Measurements from ENCODE around the gene OGDHL. TPM values are rescaled to one million over a fixed set of nuclear protein-coding genes. Genes with fewer than 3 reads are reported as not detected.

The OGDHL gene
- total RNA-seq, 2 donors from 2014 or later, result 2.6 to 4.3 TPM

DNA sequence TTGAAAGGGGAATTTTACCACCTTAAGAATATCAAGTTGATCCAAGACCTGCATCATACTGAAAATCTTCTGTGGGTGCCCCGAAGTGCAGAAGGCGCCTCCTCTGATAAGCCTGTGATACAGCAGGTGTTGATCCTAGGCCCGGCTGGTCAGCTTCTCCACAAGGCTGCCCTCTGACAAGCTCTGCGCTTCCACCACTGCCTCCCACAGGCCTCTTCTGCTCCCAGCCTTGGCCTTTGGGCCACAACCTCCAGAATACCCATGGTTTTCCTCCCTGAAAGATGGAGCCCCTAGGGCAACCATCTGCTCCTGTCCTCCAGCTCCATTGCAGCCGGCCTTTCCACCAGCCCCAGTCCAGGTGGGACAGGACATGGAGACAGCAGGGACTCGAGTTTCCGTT is 5.6 kb upstream of the OGDHL start:
- ATAC-seq, result no peak
- DNase-seq, result no peak
- Histone ChIP-seq H3K4me1 (no peaks in the 10 kb centered on the region), H3K9me3 (no peaks in the 10 kb centered on the region), H3K36me3 (replicated peaks in 1 of 2; ENCODE audit: insufficient read depth in 1 of 2, low read depth in 2 of 2) (no peaks in the 10 kb centered on the region), H3K27me3 (peaks cover 0 to 12% of the 10 kb centered on the region in 2 donors), H3K4me3 (no peak overlapping the region), H3K27ac (no peak overlapping the region)
- intact Hi-C loops (cut with DNase I), result no loop called here
- 43 to 45% methylated on average over 5 to 7 of the region's 7 CpGs for WGBS, 2 donors
- no peak for TF ChIP-seq POLR2A (IDR thresholded peaks at IDR 0.05)
- TF ChIP-seq, protein P1, sequence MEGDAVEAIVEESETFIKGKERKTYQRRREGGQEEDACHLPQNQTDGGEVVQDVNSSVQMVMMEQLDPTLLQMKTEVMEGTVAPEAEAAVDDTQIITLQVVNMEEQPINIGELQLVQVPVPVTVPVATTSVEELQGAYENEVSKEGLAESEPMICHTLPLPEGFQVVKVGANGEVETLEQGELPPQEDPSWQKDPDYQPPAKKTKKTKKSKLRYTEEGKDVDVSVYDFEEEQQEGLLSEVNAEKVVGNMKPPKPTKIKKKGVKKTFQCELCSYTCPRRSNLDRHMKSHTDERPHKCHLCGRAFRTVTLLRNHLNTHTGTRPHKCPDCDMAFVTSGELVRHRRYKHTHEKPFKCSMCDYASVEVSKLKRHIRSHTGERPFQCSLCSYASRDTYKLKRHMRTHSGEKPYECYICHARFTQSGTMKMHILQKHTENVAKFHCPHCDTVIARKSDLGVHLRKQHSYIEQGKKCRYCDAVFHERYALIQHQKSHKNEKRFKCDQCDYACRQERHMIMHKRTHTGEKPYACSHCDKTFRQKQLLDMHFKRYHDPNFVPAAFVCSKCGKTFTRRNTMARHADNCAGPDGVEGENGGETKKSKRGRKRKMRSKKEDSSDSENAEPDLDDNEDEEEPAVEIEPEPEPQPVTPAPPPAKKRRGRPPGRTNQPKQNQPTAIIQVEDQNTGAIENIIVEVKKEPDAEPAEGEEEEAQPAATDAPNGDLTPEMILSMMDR (IDR thresholded peaks at IDR 0.05), result no peak

DNA sequence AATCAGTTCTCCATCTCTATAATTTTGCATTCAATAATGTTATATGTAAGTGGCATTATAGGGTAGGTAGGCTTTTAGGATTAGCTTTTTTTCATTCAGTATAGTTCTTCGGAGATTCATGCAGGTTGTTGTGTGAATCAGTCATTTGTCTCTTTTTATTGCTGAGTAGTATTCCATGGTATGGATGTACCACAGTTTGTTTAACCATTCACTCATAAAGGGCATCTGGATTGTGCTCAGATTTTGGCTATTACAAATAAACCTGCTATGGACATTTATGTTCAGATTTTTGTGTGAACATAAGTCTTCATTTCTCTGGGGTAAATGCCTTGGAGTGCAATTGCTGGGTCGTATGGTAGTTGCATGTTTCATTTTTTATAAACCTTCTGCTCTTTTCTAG is 4.4 kb upstream of the OGDHL start:
- H3K36me3 ChIP-seq (replicated peaks in 1 of 2; ENCODE audit: insufficient read depth in 1 of 2, low read depth in 2 of 2), result no peaks in the 10 kb centered on the region
- WGBS, 2 donors, result 61 to 71% methylated on average over 2 of the region's 2 CpGs
- intact Hi-C loops (cut with DNase I), result no loop called here

DNA sequence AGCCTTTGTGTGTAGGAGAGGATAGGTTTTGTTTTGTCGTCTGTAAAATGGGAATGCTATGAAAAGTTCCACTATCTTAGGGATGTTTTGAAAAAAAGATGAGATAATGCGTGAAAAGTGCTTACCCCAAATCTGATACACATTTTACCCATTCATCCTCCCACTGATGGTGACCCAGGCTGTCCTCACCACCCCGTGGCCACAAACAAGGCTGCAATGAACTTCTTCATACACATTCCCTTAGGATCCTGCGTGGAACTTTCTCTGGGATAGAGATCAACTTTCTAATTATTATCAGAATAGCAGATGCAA is 399 bp upstream of the OGDHL start:
- H3K4me1 ChIP-seq, result peaks cover 12% of the 10 kb centered on the region
- peak overlapping the region in 1 of 2 donors; percentile 71 for H3K4me3 ChIP-seq
- peaks cover 0 to 5% of the 10 kb centered on the region in 2 donors for H3K27me3 ChIP-seq
- ATAC-seq (no peak), DNase-seq (no peak)
- no peak overlapping the region for H3K27ac ChIP-seq
- H3K9me3 ChIP-seq, result no peaks in the 10 kb centered on the region
- TF ChIP-seq, protein P1 (IDR thresholded peaks at IDR 0.05), result no peak
- no peak for TF ChIP-seq POLR2A (IDR thresholded peaks at IDR 0.05)
- 22 to 38% methylated on average over 4 of the region's 4 CpGs for WGBS, 2 donors
- intact Hi-C loops (cut with DNase I), result no loop called here
- H3K36me3 ChIP-seq (replicated peaks in 1 of 2; ENCODE audit: insufficient read depth in 1 of 2, low read depth in 2 of 2), result no peaks in the 10 kb centered on the region

More for the DNA sequence above, 4.4 kb upstream of the OGDHL start:
- DNase-seq (no peak), ATAC-seq (no peak)
- no peaks in the 10 kb centered on the region for H3K9me3 ChIP-seq
- H3K27ac ChIP-seq, result no peak overlapping the region
- H3K4me3 ChIP-seq, result no peak overlapping the region
- TF ChIP-seq, protein P1 (IDR thresholded peaks at IDR 0.05), result no peak
- TF ChIP-seq POLR2A (IDR thresholded peaks at IDR 0.05), result no peak
- H3K27me3 ChIP-seq, result peaks cover 0 to 12% of the 10 kb centered on the region in 2 donors
- peaks cover 9% of the 10 kb centered on the region for H3K4me1 ChIP-seq

DNA sequence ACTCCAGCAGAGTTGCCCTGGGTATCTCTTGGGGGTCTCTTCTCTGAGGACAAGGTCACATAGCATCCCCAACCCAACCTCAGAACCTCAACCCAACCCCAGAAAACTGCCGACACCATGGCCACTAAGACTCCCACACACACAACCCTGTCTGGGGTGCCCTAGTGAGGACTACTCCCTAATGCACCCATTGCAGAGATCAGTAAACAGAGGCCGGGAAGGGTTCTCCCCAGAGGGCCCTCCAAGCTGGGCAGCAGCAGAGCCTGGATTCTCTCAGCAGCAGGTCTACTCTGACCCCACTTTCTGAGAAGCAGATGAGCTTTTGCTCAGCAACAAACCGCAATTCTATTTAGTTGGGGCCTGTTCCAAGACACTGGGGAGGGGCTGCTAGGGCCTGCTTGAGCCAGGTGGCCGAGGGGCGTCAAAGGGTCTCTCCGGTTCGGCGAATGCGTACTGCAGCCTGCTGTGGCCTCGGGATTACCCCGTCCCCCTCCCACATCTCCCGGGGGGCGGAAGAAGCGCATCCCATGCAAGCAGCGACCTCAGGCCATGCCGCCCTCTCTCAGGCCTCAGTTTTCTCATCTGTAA is 828 bp downstream of the OGDHL start:
- no peak for TF ChIP-seq POLR2A (IDR thresholded peaks at IDR 0.05)
- TF ChIP-seq, protein P1 (IDR thresholded peaks at IDR 0.05), result no peak
- no peaks in the 10 kb centered on the region for H3K36me3 ChIP-seq (replicated peaks in 1 of 2; ENCODE audit: insufficient read depth in 1 of 2, low read depth in 2 of 2)
- ATAC-seq (no peak), DNase-seq (no peak)
- peak overlapping the region; percentile 43 to 71 for H3K4me3 ChIP-seq
- peaks cover 12% of the 10 kb centered on the region for H3K4me1 ChIP-seq
- peak overlapping the region in 1 of 4 donors; percentile 14 for H3K27ac ChIP-seq
- intact Hi-C loops (cut with DNase I), result no loop called here
- no peaks in the 10 kb centered on the region for H3K9me3 ChIP-seq
- peaks cover 0 to 5% of the 10 kb centered on the region in 2 donors for H3K27me3 ChIP-seq
- 19 to 38% methylated on average over 8 to 15 of the region's 16 CpGs for WGBS, 2 donors

DNA sequence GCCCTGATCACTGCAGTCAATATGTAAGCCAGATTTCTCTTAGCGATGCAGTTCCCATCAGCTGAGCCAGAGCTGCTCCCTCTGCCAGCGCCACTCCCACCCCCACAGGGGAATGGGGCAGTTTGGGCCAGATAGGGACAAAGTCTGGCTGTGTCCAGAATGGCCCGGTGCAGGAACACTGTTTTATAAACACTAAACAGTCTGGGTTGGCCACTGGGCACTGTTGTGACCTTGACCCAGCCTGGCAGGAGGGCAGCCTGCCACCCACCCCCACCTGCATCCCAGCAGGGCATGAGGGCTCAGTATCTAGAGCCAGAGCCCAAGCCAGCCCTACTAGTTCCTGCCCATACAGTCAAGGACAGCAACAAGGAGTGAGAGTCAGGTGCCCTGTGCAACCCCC is 1.3 kb downstream of the OGDHL start:
- 0 to 30% methylated on average over 1 to 3 of the region's 3 CpGs for WGBS, 2 donors
- no peak for DNase-seq
- no peak overlapping the region for H3K27ac ChIP-seq

More for the DNA sequence above, 1.3 kb downstream of the OGDHL start:
- intact Hi-C loops (cut with DNase I), result no loop called here
- Histone ChIP-seq H3K36me3 (replicated peaks in 1 of 2; ENCODE audit: insufficient read depth in 1 of 2, low read depth in 2 of 2) (no peaks in the 10 kb centered on the region), H3K27me3 (peaks cover 0 to 4% of the 10 kb centered on the region in 2 donors), H3K9me3 (no peaks in the 10 kb centered on the region), H3K4me1 (peaks cover 12% of the 10 kb centered on the region), H3K4me3 (no peak overlapping the region)
- no peak for TF ChIP-seq POLR2A (IDR thresholded peaks at IDR 0.05)
- TF ChIP-seq, protein P1 (IDR thresholded peaks at IDR 0.05), result no peak
- no peak for ATAC-seq
